Activated CD4-positive, alpha-beta T cell treated with anti-CD3 and anti-CD28 coated beads for 4 hours (primary cell): Measurements from ENCODE around the gene ASCC2.

Experiments
- DNase-seq, 2 donors: peaks; one replicate each; pipeline ENCODE4 v3.0.0-alpha.2; 2020

ASCC2 gene

GRCh38 chr22:29751669-29752068 lies 86.4 kb downstream of the ASCC2 start:
- DNase-seq: no peak

- DNase-seq: no peak
Measured at GRCh38 chr22:29750559-29751538, 87.2 kb downstream of the ASCC2 start.

GRCh38 chr22:29750029-29750428 lies 88.0 kb downstream of the ASCC2 start:
- no peak for DNase-seq

GRCh38 chr22:29748248-29748893 lies 89.7 kb downstream of the ASCC2 start:
- no peak for DNase-seq

GRCh38 chr22:29747832-29748231 lies 90.2 kb downstream of the ASCC2 start:
- DNase-seq: no peak

GRCh38 chr22:29744902-29745301 lies 93.2 kb downstream of the ASCC2 start:
- no peak for DNase-seq

- no peak for DNase-seq
Measured at GRCh38 chr22:29742326-29742725, 95.7 kb downstream of the ASCC2 start.

GRCh38 chr22:29741926-29742325 lies 96.1 kb downstream of the ASCC2 start:
- DNase-seq: no peak

GRCh38 chr22:29740216-29740615 lies 97.9 kb downstream of the ASCC2 start:
- DNase-seq: no peak

GRCh38 chr22:29739346-29739875 lies 98.7 kb downstream of the ASCC2 start:
- no peak for DNase-seq
